ENCODE results near the gene RAB13.

Gene RAB13

GRCh38 chr1:153932156-153933131, 53.7 kb downstream of the RAB13 start:
- no peak for DNase-seq

All from NCI-H187 treated with DMSO at 0.1 percent for 48 hours (cell line).